D721Med (cell line): Measurements from ENCODE around the gene HUS1B.

Experiments used
- DNase-seq: peaks from one replicate; pipeline ENCODE4 v3.0.0; 2011; ENCODE audit warnings: low spot score; ENCODE audit not compliant: insufficient read length
- FAIRE-seq: peaks from 2 replicates; lab custom pipeline; 2011; peaks lifted over from hg19 to GRCh38; lab: Jason Lieb, UNC
- CTCF ChIP-seq: IDR thresholded peaks from 2 replicates; pipeline ENCODE4 v1.5.1; 2012; ENCODE audit warnings: mild to moderate bottlenecking, control low read depth; ENCODE audit not compliant: insufficient read depth; ENCODE audit errors: missing control alignments

HUS1B gene

GRCh38 chr6:613981-614380 is 42.9 kb downstream of the HUS1B start:
- FAIRE-seq (no peak), DNase-seq (no peak)
- no peak for TF ChIP-seq CTCF

- DNase-seq (no peak), FAIRE-seq (no peak)
- no peak for TF ChIP-seq CTCF
These were observed 45.0 kb downstream of the HUS1B start for GRCh38 chr6:611928-612327.

GRCh38 chr6:610882-611281 is 46.0 kb downstream of the HUS1B start:
- no peak for FAIRE-seq
- no peak for TF ChIP-seq CTCF
- no peak for DNase-seq

GRCh38 chr6:609905-610304 is 47.0 kb downstream of the HUS1B start:
- DNase-seq (no peak), FAIRE-seq (no peak)
- no peak for TF ChIP-seq CTCF

GRCh38 chr6:606829-607379 is 50.0 kb downstream of the HUS1B start:
- DNase-seq: no peak
- FAIRE-seq: no peak

More at GRCh38 chr6:606829-607379, 50.0 kb downstream of the HUS1B start:
- no peak for TF ChIP-seq CTCF
